Stimulated activated CD4-positive, alpha-beta T cell treated with anti-CD3 and anti-CD28 coated beads, TNF-alpha, amount 100 ng/mL, for 1 hour (primary cell): Measurements from ENCODE around the gene CHD1L.
"Not testable (repeated sequence)": the region's sequence is repeated elsewhere in the genome, so short reads cannot be mapped to it uniquely, and the experiment has no call there.

Experiments
- DNase-seq, 3 donors: peaks; one replicate each; pipeline ENCODE4 v3.0.0-alpha.2; 2020; ENCODE audit warnings: low read depth in 3 of 3, low spot score in 1 of 3

CHD1L gene

GRCh38 chr1:147264158-147264768 is 21.8 kb downstream of the CHD1L start:
- DNase-seq = no peak

- no peak for DNase-seq
Measured at GRCh38 chr1:147266381-147266780, 23.9 kb downstream of the CHD1L start.

- DNase-seq = no peak
Measured at GRCh38 chr1:147267711-147268110, 25.2 kb downstream of the CHD1L start.

- DNase-seq = no peak
Measured at GRCh38 chr1:147270721-147271120, 28.2 kb downstream of the CHD1L start.

- no peak for DNase-seq
Measured at GRCh38 chr1:147272042-147272441, 29.6 kb downstream of the CHD1L start.

- no peak for DNase-seq
Measured at GRCh38 chr1:147273409-147274336, 31.2 kb downstream of the CHD1L start.

GRCh38 chr1:147281950-147282349 is 39.5 kb downstream of the CHD1L start:
- no peak for DNase-seq

DNA sequence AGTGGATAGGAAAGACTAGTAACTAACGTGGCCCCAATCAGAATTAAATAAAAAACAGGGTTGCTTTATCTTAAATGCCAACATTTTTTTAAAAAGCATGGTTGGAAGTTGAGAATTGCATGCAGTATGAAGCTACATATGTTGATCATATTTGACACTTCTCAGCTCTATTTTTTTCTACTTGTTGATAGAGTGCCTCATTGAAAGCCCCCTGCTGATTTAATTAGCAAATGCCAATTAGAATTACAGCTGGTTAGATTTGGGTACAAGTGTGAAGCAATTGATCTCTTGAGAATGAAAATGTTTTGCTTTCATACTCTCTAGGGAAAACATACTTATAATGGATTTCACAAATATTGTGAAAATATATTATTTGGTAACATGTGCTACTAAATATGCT is 40.5 kb downstream of the CHD1L start:
- DNase-seq = no peak

- no peak for DNase-seq
Measured at GRCh38 chr1:147287133-147287865, 44.8 kb downstream of the CHD1L start.

GRCh38 chr1:147292012-147292411 is 49.5 kb downstream of the CHD1L start:
- no peak for DNase-seq

DNA sequence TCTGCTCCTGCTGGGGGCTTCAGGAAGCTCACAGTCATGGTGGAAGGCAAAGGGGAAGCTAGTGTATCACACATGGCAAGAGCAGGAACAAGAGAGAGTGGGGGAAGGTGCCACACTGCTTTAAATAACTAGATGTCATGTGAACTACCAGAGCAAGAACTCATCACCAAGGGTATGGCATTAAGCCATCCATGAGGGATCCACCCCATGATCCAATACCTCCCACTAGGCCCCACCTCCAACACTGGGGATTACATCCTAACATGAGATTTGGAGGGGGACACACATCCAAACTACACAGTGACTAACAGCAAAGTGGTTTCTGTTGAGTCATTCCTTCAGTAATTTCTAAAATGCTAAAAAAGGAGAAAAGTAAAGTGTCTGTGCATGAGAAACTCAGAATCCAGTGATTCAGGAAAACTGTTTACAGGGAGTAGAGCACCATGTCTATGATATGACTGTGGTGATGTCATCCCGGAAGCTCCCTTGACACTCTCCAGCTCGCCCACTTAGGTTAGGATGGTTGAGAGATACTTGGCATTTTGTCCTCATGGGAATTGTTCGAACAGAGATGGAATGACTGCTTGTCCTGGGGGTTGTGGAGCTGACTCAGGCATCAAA is 50.3 kb downstream of the CHD1L start:
- no peak for DNase-seq

GRCh38 chr1:147297438-147297837 is 55.0 kb downstream of the CHD1L start:
- DNase-seq = no peak

DNA sequence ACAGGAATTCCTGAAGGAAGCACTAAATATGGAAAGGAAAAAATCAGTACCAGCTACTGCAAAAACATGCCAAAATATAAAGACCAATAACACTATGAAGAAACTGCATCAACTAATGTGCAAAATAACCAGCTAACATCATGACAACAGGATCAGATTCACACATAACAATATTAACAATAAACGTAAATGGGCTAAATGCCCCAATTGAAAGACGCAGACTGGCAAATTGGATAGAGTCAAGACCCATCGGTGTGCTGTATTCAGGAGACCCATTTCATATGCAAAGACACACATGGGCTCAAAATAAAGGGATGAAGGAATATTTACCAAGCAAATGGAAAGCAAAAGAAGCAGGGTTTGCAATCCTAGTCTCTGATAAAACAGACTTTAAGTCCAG is 63.3 kb downstream of the CHD1L start:
- DNase-seq = not testable (repeated sequence)

- DNase-seq = no peak
Measured at GRCh38 chr1:147316968-147317367, 74.5 kb downstream of the CHD1L start.

DNA sequence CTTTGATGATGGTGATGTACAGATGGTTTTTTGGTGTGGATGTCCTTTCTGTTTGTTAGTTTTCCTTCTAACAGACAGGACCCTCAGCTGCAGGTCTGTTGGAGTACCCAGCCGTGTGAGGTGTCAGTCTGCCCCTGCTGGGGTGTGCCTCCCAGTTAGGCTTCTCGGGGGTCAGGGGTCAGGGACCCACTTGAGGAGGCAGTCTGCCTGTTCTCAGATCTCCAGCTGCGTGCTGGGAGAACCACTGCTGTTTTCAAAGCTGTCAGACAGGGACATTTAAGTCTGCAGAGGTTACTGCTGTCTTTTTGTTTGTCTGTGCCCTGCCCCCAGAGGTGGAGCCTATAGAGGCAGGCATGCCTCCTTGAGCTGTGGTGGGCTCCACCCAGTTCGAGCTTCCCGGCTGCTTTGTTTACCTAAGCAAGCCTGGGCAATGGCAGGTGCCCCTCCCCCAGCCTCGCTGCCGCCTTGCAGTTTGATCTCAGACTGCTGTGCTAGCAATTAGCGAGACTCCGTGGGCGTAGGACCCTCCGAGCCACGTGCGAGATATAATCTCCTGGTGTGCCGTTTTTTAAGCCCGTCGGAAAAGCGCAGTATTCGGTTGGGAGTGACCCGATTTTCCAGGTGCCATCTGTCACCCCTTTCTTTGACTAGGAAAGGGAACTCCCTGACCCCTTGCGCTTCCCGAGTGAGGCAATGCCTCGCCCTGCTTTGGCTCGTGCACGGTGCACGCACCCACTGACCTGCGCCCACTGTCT is 84.6 kb downstream of the CHD1L start:
- DNase-seq = not testable (repeated sequence)

DNA sequence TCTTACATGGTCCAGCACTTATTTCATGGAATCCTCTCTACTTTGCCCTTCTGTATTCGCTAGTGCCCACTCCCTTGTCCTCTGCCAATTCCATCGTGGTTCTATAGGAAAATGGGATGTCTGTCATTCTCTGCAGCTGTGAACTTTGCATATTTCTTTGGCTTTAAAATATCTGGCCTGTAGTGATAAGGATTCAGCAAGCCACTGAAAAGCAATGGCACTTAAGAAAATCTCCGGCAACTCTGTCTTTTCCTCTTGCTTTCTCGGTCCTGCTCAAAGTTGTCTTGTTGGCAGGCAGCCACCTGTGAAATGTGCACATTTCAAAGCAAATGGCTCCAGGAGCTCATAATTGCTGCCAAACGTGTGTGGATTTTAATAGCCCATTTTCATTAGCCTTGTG is 91.8 kb downstream of the CHD1L start:
- no peak for DNase-seq

- no peak for DNase-seq
Measured at GRCh38 chr1:147336291-147336690, 93.8 kb downstream of the CHD1L start.

DNA sequence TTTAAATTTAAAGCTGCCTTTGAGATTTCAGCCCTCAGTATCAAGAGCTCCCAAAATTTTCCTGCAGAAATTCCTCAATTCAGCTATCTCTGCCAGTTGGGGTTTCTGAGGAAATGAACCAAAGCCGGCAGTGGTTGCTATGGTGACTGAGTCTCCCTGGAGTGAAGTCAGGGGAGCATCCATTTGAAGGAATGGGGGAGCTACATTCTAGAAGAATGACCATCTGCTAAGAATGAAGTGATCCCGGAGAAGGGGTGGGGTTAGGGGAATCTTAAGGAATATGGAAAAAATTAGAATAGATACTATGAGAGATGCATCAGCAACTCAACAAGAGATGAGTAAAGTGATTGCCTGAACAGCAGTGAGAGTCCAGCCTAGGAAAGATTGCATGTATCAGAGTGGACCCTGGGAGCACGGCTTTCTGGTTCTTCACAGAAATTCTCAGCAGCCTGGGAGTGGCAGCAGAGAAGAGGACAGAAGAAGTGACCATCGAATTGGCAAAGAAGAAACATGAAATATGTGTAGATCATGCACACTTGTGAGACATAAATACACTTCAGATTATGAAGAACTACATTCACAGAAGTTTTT is 94.7 kb downstream of the CHD1L start:
- DNase-seq = no peak

DNA sequence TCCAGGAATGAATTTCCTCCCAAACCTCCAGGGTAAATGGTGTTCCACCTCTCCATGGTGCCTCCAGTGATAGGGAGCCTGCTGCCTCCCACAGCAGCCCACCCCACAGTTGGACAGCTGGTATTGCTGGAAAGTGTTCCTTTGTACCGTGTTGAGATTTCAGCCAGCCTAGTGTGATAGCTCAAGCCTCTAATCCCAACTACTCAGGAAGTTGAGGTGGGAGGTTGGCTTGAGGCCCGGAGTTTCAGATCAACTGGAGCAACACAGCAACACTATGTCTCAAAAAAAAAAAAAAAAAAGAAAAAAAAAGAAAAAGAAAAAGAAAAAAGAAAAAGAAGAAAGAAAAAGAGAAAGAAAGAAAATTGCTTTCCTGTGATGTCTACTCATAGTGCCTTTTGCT is 96.1 kb downstream of the CHD1L start:
- no peak for DNase-seq

DNA sequence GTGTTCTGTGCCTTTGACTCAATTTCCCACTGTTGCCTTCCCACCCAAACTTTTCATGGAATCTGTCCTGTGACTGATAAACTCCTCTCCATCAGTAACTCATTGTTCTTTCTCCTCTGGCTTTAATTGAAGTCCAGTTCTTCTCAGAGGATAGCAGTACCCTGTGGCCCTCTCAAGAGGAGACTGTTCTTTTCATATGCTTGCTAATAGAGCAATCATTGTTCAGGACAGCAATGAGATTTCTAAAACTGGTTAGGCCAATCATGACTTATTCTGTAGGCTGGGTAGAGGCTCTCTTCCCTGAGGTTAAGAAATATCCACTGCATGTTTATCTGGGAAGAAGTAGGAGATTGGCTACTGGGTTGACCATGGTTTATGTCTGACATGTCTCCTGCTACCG is 98.8 kb downstream of the CHD1L start:
- no peak for DNase-seq
